HG03558 (cell line): ENCODE measurements around the gene PPIL6.
"Not testable (repeated sequence)": the region's sequence is repeated elsewhere in the genome, so short reads cannot be mapped to it uniquely, and the experiment has no call there.

Source experiments
- ATAC-seq: cut with Tn5 transposase; IDR thresholded peaks from one replicate; pipeline ENCODE4 v1.9.1; 2021; ENCODE audit warnings: moderate number of reproducible peaks; ENCODE audit not compliant: unreplicated experiment; ENCODE audit errors: extremely low read depth

PPIL6 gene

GRCh38 chr6:109467696-109468095, 27.3 kb upstream of the PPIL6 start:
- no peak for ATAC-seq

- no peak for ATAC-seq
Measured at GRCh38 chr6:109466212-109466923, 25.9 kb upstream of the PPIL6 start.

GRCh38 chr6:109465772-109466171, 25.3 kb upstream of the PPIL6 start:
- no peak for ATAC-seq

- ATAC-seq = no peak
Measured at GRCh38 chr6:109461733-109462526, 21.5 kb upstream of the PPIL6 start.

- not testable (repeated sequence) for ATAC-seq
Measured at GRCh38 chr6:109461205-109461604, 20.8 kb upstream of the PPIL6 start.

- ATAC-seq = no peak
Measured at GRCh38 chr6:109460161-109460829, 19.9 kb upstream of the PPIL6 start.

- ATAC-seq = no peak
Measured at GRCh38 chr6:109458774-109459531, 18.5 kb upstream of the PPIL6 start.

- ATAC-seq = no peak
Measured at GRCh38 chr6:109457562-109457996, 17.2 kb upstream of the PPIL6 start.

- ATAC-seq = no peak
Measured at GRCh38 chr6:109456710-109457561, 16.5 kb upstream of the PPIL6 start.

- ATAC-seq = no peak
Measured at GRCh38 chr6:109456111-109456583, 15.7 kb upstream of the PPIL6 start.

GRCh38 chr6:109455437-109456110, 15.1 kb upstream of the PPIL6 start, which contains the start of gene MICAL1:
MICAL1 (minus strand) TSS chr6:109455772; CDS start chr6:109454196, 1,576 bp downstream.
- peak; percentile 41 for ATAC-seq

GRCh38 chr6:109454496-109455436, 14.3 kb upstream of the PPIL6 start:
- no peak for ATAC-seq

GRCh38 chr6:109453594-109454495, 13.4 kb upstream of the PPIL6 start:
- ATAC-seq = no peak

GRCh38 chr6:109453156-109453555, 12.7 kb upstream of the PPIL6 start:
- ATAC-seq = no peak

GRCh38 chr6:109452181-109452580, 11.8 kb upstream of the PPIL6 start:
- ATAC-seq = no peak

GRCh38 chr6:109451376-109451775, 10.9 kb upstream of the PPIL6 start:
- no peak for ATAC-seq

- ATAC-seq = no peak
Measured at GRCh38 chr6:109450801-109451200, 10.4 kb upstream of the PPIL6 start.
